GM12891 (cell line): Measurements from ENCODE around the gene RAB11FIP3.

Experiments used
- PAX5 ChIP-seq: IDR thresholded peaks from 2 replicates; pipeline ENCODE4 v1.6.1; 2011; ENCODE audit warnings: low read length, moderate library complexity, mild to moderate bottlenecking; ENCODE audit not compliant: insufficient read depth, severe bottlenecking
- POLR2A ChIP-seq: IDR thresholded peaks from 2 replicates; pipeline ENCODE4 v1.6.1; 2011; ENCODE audit warnings: low read depth, low read length, control low read depth
- POLR2AphosphoS5 ChIP-seq: IDR thresholded peaks from 2 replicates; pipeline ENCODE4 v1.6.1; 2011; ENCODE audit warnings: low read depth, low read length, control low read depth
- TAF1 ChIP-seq: IDR thresholded peaks from 2 replicates; pipeline ENCODE4 v1.6.1; 2011; ENCODE audit warnings: low read depth, low read length, control low read depth

DNA sequence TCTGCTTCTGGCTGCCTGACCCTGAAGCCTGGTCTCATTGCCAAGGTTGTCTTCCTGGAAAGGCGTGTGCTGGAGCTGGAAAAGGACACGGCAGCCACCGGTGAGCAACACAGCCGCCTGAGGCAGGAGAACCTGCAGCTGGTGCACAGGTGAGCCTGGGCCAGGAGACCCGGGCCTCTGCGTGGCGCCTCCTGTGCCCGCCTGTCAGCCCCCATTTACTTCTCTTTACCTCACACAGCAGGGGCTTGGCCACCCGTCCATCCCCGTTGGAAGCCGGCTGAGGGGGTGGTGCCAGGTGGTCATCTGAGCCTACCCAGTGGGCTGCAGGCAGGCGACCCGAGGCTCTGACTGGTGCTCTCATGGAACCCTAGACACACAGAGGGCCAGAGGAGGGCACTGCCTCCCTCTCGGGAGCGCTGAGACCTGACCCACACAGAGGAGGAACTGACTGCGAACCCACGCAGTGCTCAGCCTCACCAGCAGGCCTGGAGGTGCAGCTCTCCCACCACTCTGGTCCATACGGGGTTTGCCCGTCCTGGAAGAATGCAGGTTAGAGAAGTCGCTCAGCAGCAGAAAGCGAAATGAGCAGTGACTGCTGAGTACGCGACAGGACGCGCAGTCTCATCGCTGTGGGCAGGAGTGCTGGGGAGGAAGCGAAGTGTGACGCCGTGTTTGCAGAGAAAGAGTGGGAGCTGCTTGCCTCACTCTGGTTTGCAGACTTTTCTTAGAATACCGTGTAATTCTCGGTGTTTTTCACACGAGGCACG lies 80.2 kb downstream of the RAB11FIP3 start:
- TF ChIP-seq POLR2A (no peak), TAF1 (no peak), POLR2AphosphoS5 (no peak), PAX5 (no peak)
